Progenitor cell of endocrine pancreas (in vitro differentiated cells): Measurements from ENCODE around the gene GLRA3. TPM values are rescaled to one million over a fixed set of nuclear protein-coding genes. Genes with fewer than 3 reads are reported as not detected.

Experiments used
- DNase-seq: peaks from one replicate; pipeline ENCODE4 v3.0.0; 2021; ENCODE audit warnings: low spot score; ENCODE audit not compliant: unreplicated experiment
- H3K27ac Mint-ChIP-seq: 2 replicates; pipeline ENCODE4 v1.8.0; 2021; ENCODE audit warnings: mild to moderate bottlenecking, moderate library complexity, mixed read lengths
- H3K27me3 Mint-ChIP-seq: 2 replicates; pipeline ENCODE4 v1.8.0; 2021; ENCODE audit warnings: mixed read lengths
- H3K36me3 Mint-ChIP-seq: 2 replicates; pipeline ENCODE4 v1.8.0; 2022; ENCODE audit warnings: mixed read lengths; ENCODE audit not compliant: insufficient read depth
- H3K4me1 Mint-ChIP-seq: 2 replicates; pipeline ENCODE4 v1.8.0; 2021; ENCODE audit warnings: low read depth, mixed read lengths
- H3K4me3 Mint-ChIP-seq: 2 replicates; pipeline ENCODE4 v1.8.0; 2021; ENCODE audit warnings: low read depth, mild to moderate bottlenecking, moderate library complexity, mixed read lengths
- H3K9me3 Mint-ChIP-seq: 2 replicates; pipeline ENCODE4 v1.8.0; 2021; ENCODE audit warnings: low read depth, mixed read lengths
- total RNA-seq: library from RNA; stranded (reverse); gene quantifications from 2 replicates; pipeline ENCODE4 v1.2.1, GENCODE V29; 2021
- TF ChIP-seq, protein P1 (sequence below): fragments of 200-600 bp; sonication (generic); IDR thresholded peaks from one replicate; pipeline ENCODE4 v1.5.0; 2021; ENCODE audit warnings: antibody characterized with exemption, mild to moderate bottlenecking; ENCODE audit not compliant: unreplicated experiment

GLRA3 gene
- total RNA-seq, 1 donor from 2014 or later = 0.10 TPM

- DNase-seq = no peak
- Mint-ChIP-seq H3K27ac (no peak overlapping the region), H3K4me3 (no peak overlapping the region), H3K9me3 (no peaks in the 10 kb centered on the region), H3K4me1 (no peaks in the 10 kb centered on the region), H3K36me3 (no peaks in the 10 kb centered on the region), H3K27me3 (no peaks in the 10 kb centered on the region)
- TF ChIP-seq, protein P1, sequence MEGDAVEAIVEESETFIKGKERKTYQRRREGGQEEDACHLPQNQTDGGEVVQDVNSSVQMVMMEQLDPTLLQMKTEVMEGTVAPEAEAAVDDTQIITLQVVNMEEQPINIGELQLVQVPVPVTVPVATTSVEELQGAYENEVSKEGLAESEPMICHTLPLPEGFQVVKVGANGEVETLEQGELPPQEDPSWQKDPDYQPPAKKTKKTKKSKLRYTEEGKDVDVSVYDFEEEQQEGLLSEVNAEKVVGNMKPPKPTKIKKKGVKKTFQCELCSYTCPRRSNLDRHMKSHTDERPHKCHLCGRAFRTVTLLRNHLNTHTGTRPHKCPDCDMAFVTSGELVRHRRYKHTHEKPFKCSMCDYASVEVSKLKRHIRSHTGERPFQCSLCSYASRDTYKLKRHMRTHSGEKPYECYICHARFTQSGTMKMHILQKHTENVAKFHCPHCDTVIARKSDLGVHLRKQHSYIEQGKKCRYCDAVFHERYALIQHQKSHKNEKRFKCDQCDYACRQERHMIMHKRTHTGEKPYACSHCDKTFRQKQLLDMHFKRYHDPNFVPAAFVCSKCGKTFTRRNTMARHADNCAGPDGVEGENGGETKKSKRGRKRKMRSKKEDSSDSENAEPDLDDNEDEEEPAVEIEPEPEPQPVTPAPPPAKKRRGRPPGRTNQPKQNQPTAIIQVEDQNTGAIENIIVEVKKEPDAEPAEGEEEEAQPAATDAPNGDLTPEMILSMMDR = no peak
Measured at GRCh38 chr4:174749091-174749490, 80.0 kb downstream of the GLRA3 start.

- Mint-ChIP-seq H3K27me3 (no peaks in the 10 kb centered on the region), H3K4me1 (no peaks in the 10 kb centered on the region), H3K9me3 (no peaks in the 10 kb centered on the region), H3K36me3 (no peaks in the 10 kb centered on the region), H3K27ac (no peak overlapping the region), H3K4me3 (no peak overlapping the region)
- TF ChIP-seq, protein P1 = no peak
- DNase-seq = no peak
Measured at GRCh38 chr4:174746710-174747109, 82.3 kb downstream of the GLRA3 start.

DNA sequence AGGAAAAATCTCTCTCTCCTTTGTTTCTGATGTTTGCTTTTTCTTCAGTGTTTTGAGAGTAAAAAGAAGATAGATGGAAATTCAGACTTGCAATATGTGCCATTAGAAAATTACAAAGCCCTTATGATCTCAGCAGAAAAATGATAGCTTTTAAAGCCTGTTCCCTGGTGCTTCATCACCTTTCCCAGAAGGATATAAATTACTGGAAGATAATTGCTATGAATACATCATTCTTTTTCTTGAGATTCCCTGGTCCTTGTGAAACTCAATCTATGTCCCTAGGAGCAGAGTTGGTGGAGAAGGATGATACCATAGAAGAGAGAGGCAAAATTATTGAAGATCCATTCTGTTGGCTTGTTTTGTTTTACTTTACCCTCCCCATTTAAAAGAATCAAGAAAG, 86.5 kb downstream of the GLRA3 start:
- TF ChIP-seq, protein P1 = no peak
- DNase-seq = no peak
- H3K9me3 Mint-ChIP-seq = no peaks in the 10 kb centered on the region
- peaks cover 1% of the 10 kb centered on the region for H3K4me1 Mint-ChIP-seq
- no peak overlapping the region for H3K27ac Mint-ChIP-seq
- no peaks in the 10 kb centered on the region for H3K27me3 Mint-ChIP-seq
- H3K36me3 Mint-ChIP-seq = no peaks in the 10 kb centered on the region
- no peak overlapping the region for H3K4me3 Mint-ChIP-seq

DNA sequence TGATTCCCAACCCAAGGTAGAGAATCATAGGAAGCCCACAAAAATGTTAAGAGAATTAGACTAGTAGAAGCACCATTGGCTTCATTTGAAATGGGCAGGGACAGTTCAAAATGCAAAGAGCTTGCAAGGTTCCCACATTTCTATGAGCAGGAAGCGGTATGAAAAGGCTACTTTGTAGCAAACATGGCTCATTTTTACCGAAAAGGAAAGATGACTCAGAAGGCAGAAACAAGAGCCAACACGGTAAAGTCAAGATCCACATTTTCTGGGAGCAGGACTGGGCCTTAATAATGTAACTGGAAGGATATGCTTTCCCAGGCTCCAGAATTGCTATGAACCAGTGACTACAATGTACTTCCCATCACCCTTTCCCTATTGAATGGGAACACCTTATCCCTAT, 89.5 kb downstream of the GLRA3 start:
- H3K27ac Mint-ChIP-seq = no peak overlapping the region
- no peak overlapping the region for H3K4me3 Mint-ChIP-seq
- H3K4me1 Mint-ChIP-seq = peaks cover 1% of the 10 kb centered on the region
- H3K9me3 Mint-ChIP-seq = no peaks in the 10 kb centered on the region
- H3K27me3 Mint-ChIP-seq = no peaks in the 10 kb centered on the region
- no peaks in the 10 kb centered on the region for H3K36me3 Mint-ChIP-seq
- DNase-seq = no peak
- TF ChIP-seq, protein P1 = no peak

DNA sequence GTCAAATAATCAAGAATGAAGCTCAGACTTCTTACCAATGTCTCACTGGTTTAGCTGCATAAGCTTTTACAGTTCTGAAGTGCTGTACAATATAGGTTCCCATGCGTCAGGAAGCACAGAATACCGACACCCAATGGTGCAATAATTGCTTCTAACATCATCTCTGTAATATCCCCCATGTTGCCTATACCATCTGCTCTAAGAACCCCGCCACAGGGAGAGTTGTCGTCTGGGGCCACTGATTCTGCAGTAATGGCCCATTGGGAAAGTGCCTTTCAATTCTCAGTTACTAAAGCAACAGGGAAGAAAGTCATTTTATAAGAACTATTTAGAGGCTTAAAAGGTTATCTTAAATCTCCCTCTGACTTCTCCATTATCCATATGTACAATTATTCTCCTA, 94.9 kb downstream of the GLRA3 start:
- Mint-ChIP-seq H3K9me3 (no peaks in the 10 kb centered on the region), H3K27ac (no peak overlapping the region), H3K27me3 (no peaks in the 10 kb centered on the region), H3K36me3 (no peaks in the 10 kb centered on the region), H3K4me1 (no peaks in the 10 kb centered on the region), H3K4me3 (no peak overlapping the region)
- no peak for DNase-seq
- TF ChIP-seq, protein P1 = no peak
